ENCODE results near the gene NACC2.

Gene NACC2

DNA sequence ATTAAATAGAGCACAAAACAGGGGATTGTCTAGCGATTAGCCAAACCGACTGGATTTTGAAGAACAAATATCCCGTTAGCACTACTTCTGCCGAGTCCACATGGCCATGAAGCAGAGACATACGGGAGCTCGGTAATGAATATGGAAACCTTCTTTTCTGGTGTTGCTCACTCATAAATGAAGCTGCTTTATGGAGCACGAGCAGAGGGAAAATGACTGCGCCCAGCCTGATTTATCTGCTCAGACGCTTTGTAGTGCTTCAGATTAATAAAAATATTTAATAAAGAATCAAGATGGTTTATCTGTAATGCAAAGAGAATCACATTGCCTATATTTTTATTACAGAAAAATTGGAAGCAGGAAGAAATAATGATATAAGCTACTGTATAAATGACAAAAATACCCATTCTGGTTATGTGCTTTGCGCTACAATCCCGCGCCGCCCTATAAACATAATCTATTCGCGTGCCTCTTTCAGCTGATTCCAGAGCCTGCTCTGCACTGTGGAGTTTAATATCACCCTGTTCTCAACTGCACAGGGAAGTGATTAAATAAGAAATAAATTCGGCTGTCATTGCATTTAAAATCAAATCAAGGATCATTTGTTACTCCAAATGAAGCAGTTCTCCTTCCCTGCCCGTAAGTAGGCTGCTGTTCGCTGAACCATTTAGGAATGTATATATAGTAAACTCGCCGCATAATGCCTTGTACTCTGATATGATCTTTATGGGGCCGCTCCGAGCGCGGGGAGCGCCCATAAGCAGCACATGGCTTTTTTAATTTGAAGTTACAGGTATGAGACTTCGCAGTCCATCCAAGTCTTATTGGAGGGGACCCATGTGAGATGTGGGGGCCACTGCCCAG lies 111.6 kb downstream of the NACC2 start:
- TF ChIP-seq, protein P1, sequence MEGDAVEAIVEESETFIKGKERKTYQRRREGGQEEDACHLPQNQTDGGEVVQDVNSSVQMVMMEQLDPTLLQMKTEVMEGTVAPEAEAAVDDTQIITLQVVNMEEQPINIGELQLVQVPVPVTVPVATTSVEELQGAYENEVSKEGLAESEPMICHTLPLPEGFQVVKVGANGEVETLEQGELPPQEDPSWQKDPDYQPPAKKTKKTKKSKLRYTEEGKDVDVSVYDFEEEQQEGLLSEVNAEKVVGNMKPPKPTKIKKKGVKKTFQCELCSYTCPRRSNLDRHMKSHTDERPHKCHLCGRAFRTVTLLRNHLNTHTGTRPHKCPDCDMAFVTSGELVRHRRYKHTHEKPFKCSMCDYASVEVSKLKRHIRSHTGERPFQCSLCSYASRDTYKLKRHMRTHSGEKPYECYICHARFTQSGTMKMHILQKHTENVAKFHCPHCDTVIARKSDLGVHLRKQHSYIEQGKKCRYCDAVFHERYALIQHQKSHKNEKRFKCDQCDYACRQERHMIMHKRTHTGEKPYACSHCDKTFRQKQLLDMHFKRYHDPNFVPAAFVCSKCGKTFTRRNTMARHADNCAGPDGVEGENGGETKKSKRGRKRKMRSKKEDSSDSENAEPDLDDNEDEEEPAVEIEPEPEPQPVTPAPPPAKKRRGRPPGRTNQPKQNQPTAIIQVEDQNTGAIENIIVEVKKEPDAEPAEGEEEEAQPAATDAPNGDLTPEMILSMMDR (conservative IDR thresholded peaks at IDR 0.05; ENCODE audit: low read length) = no peak
- no peak overlapping the region for H3K4me3 ChIP-seq (ENCODE audit: low read length)
- DNase-seq (ENCODE audit: low read depth) = no peak

DNA sequence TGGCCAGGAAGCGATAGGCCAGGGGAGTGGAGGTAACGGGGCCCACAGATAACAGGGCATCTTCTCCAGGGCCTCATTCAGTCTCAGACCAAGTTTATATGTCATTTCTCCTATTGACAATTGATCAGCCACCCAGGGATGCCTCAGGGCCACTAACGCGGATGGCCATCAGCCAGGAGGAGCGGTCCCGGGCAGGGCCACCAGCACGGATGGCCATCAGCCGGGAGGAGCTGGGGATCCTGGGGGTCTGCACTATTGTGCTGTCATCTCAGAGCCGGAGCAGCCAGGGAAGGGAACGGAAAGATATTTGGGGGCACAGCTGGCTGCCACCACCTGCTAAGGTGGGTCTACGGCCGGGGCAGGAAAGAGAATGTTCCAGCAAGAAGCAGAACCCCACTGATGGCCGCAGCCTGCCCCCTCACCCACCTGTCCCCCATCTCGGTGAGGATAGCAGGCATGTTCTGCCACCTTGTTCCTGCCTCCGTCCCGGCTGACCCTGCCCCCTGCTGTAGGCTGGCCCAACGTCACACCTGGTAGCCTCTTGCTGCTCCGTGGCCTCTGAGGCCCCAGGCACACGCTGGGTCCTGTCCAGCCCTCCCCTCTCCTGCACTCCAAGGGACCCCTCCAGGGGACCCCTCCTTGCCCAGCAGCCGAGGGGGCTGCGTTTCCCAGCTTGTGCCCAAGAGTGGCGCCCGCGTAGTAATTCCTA lies 112.4 kb downstream of the NACC2 start:
- TF ChIP-seq, protein P1 (conservative IDR thresholded peaks at IDR 0.05; ENCODE audit: low read length) = no peak
- no peak for DNase-seq (ENCODE audit: low read depth)

DNA sequence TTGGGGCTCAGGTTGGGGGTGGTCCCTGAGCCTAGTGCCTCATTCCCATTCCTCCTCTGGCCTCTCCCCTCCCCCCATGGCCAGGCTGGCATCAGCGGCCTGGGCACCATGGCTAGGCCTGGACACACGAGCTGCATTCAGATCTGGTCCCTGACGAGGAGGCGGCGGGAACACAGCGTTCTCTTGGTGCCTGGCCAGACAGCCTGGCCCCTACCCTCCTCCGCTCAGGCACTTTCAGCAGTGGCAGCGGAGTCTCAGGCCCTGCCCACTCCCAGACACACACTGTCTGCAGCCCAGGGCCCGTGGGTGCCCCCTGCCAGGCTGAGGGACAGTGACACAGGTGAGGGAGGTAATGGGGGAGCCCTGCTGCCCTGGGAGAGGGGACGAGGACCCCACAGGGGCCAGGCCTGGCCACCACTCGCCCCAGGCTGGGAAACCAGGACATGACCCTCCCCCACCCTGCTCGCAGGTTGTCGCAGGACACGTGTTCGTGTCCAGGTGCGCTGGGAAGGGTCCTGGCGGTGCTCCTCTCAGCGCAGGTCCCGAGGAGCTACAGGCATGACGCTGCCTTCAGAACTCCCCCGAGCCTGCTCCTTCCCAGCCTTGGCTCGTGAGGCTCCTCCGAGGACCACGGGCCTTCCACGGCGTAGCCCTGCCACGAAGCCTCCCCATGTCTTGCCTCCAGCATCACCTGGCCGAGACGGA lies 114.0 kb downstream of the NACC2 start:
- TF ChIP-seq, protein P1 (conservative IDR thresholded peaks at IDR 0.05; ENCODE audit: low read length) = no peak
- no peak overlapping the region for H3K4me3 ChIP-seq (ENCODE audit: low read length)
- DNase-seq (ENCODE audit: low read depth) = no peak

More for the DNA sequence above, 112.4 kb downstream of the NACC2 start:
- H3K4me3 ChIP-seq (ENCODE audit: low read length) = no peak overlapping the region

DNA sequence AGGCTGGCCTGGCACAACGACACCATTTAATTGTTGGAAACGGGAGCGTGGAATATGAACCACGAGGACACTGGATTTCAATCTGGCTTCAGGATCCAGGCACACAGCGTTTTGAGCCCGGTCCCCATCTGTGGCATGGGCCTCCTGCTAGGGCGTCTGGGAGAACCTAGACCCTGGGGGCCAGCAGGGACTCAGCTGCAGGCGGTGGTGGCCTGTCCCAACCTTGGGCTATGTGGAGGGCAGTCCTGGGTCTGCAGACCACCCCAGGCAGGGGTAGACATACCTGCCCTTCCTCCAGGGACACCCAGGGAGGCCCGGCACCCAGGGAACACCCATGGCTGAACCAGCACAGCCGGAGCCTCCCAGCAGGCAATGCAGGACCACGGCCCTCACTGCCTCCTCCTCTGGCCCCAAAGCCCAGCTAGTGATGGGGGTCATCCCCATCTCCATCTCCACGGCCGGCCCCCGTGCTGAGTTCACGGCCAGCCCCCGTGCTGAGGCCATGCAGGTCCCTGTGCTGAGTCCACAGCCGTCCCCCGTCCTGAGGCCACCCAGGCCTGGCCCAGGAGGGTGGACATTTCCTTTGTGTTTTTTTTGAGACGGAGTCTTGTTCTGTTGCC lies 115.4 kb downstream of the NACC2 start:
- DNase-seq (ENCODE audit: low read depth) = no peak
- H3K4me3 ChIP-seq (ENCODE audit: low read length) = no peak overlapping the region
- TF ChIP-seq, protein P1 (conservative IDR thresholded peaks at IDR 0.05; ENCODE audit: low read length) = no peak

DNA sequence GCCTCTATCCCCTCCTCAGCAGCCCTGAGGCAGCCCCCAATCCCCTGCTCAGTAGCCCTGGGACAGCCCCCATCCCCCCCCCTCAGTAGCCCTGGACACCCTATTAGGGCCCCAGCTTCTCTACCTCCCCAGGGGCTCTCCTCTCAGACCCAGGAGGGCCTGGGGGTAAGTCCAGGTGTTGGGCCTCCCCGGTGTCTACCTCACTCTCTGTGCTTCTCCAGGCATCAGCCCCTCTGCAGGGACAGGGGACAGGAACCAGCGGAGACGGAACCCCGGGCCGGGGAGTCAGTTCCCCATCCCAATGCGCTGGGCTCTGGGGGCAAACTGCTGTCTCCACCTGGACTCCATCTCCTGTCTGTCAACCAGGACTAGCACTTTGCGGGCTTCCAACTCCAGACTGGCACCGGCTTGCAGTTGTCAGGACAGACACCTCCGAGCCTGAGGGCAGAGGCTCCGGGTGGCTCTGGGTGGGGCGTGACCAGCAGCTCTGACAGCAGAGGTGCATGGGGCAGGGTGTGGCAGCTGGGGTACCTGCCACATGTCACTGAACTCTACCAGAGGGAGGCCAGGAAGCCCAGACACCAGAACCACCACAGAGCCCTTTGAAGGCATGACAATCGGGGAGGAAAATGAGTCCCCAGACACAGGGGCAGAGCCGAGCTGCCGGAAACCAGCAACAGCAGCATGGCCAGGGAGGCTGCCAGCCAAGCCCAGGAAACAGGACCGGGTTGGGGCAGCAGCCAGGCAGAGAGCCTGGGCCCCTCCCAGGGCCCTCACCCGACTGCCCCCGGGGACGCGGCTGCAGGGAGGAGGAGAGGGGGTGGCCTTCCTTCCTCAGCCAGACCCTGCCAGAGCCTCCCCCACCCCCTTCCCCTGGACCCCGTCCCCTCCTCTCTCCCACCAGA lies 116.2 kb downstream of the NACC2 start:
- TF ChIP-seq, protein P1 (conservative IDR thresholded peaks at IDR 0.05; ENCODE audit: low read length) = no peak
- no peak overlapping the region for H3K4me3 ChIP-seq (ENCODE audit: low read length)
- no peak for DNase-seq (ENCODE audit: low read depth)

DNA sequence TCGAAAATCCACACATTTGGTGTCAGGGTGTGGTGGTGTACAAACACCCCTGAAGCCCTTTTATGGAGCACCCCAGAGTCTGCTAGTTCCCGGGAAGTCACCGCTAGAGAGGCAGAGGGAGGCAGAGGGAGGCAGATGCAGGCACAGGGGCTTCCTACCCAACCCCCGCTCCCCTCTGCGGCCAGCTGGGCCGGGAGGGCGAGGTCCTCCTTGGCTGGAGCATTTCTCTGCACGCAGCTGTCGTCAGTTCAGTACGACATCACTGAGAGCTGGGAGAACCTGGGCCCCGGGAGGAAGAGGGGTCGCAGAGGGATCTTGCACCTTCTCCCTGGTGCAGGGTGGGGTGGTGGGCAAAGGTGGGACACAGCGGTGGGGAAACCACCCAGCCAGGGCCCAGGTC lies 118.1 kb downstream of the NACC2 start:
- no peak overlapping the region for H3K4me3 ChIP-seq (ENCODE audit: low read length)
- TF ChIP-seq, protein P1 (conservative IDR thresholded peaks at IDR 0.05; ENCODE audit: low read length) = no peak
- DNase-seq (ENCODE audit: low read depth) = no peak

Measured in AG10803 (cell line).